KOPT-K1 (cell line): ENCODE results near the gene KATNIP.

ENCODE experiments used
- H3K27ac ChIP-seq: fragments of 200-600 bp; sonication (generic); 2 replicates; pipeline ENCODE4 v1.5.1; 2016; ENCODE audit warnings: antibody characterized with exemption, mild to moderate bottlenecking, low read depth, low read length; ENCODE audit not compliant: poor library complexity, severe bottlenecking
- H3K36me3 ChIP-seq: fragments of 200-600 bp; sonication (generic); 2 replicates; pipeline ENCODE4 v1.5.1; 2017; ENCODE audit warnings: antibody characterized with exemption, mild to moderate bottlenecking, low read length, moderate library complexity; ENCODE audit not compliant: insufficient read depth
- H3K9me3 ChIP-seq: fragments of 200-600 bp; sonication (generic); 2 replicates; pipeline ENCODE4 v1.5.1; 2017; ENCODE audit warnings: antibody characterized with exemption, low read length, mild to moderate bottlenecking; ENCODE audit not compliant: insufficient read depth, poor library complexity, severe bottlenecking

The KATNIP gene

GRCh38 chr16:27526180-27526579 lies 23.8 kb upstream of the KATNIP start:
- Histone ChIP-seq H3K36me3 (peaks cover 91% of the 10 kb centered on the region), H3K27ac (no peak overlapping the region), H3K9me3 (no peaks in the 10 kb centered on the region)

GRCh38 chr16:27528294-27528693 lies 21.6 kb upstream of the KATNIP start:
- H3K36me3 ChIP-seq = peaks cover 100% of the 10 kb centered on the region
- H3K27ac ChIP-seq = no peak overlapping the region
- H3K9me3 ChIP-seq = no peaks in the 10 kb centered on the region

DNA sequence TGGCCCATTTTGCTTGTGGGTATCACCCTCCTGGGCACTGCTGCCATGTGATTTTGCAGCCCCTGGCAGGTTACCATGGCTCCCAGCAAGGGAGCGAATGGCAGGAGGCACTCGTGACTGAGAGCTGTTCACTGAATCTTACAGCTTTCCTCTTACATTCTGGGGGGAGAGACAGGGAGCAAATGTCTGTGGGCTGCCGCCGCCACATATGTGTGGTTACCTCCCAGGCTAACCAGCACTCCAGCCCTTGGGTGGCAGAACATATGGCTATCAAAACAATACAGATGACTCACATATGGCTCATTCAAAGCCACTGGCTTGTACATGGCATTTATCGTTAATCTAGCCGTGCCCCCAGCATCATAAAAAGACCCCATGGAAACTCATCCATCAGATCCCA lies 20.0 kb upstream of the KATNIP start:
- H3K9me3 ChIP-seq = no peaks in the 10 kb centered on the region
- H3K36me3 ChIP-seq = peaks cover 98% of the 10 kb centered on the region
- no peak overlapping the region for H3K27ac ChIP-seq

- Histone ChIP-seq H3K27ac (no peak overlapping the region), H3K9me3 (no peaks in the 10 kb centered on the region), H3K36me3 (peaks cover 98% of the 10 kb centered on the region)
Measured at GRCh38 chr16:27531186-27531585, 18.8 kb upstream of the KATNIP start.

DNA sequence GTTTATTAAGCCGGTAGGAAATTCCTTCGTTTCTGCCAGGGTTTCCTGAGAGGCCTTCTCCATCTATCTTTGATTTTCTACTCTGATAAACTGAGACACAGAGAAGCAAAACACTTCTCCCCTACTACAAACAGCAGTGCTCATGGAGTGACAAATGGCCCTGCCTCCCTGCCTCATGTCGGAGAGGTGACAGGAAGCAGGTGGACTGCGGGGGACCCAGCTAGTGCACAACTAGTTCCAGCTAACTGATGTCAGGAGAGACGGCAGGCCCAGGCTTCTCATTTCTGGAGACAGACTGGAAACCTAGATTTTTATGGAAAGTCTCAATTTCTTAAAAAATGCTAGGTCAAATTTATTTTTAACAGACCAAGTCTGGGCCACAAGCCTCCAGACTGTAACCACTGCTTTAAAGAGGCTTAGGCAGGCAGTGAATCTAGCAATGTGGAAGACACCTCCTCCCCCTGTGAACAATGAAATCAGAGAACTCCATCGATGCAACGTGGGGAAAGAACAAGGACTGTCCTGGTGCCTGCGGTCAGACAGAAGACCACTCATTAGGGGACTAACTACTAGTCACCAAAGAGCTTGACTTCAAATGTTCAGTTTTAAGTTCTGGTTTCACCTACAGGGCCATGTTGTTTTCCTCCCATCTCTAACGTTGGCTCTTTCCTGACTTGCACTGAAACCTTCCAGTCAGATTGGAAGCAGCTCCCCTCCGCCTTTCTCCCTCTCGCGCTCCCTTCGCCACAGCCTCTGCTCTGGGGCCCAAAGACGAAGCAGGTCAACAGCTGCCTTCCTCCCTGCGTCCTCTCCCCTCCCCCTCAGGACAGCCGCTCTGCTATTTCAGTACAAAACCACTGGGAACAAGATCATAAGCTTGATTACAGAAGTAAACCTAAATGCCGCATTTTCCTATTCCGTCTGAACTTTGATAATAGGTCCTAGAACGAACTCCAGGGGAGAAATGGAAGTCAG lies 17.8 kb upstream of the KATNIP start:
- H3K36me3 ChIP-seq = peaks cover 98% of the 10 kb centered on the region
- H3K9me3 ChIP-seq = no peaks in the 10 kb centered on the region
- no peak overlapping the region for H3K27ac ChIP-seq

DNA sequence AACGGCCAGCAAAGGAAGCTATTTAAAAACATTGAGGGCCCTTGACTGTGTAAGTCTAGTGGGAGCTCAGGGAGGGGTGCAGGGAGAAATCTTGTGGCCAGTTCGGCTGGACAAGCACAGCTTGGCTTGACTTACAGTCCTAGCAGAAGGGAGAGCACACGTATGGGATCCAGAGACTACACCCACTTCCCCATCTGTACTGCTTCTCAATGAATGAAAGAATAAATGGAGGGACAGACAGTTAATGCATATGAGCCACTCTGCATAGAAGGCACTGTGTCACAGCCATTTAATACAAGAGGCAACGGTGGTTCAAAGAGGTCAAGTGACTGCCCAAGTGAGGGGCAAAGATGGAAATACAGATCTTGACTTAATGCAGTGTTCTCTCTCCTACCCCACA lies 15.7 kb upstream of the KATNIP start:
- Histone ChIP-seq H3K9me3 (no peaks in the 10 kb centered on the region), H3K27ac (no peak overlapping the region), H3K36me3 (peaks cover 98% of the 10 kb centered on the region)

DNA sequence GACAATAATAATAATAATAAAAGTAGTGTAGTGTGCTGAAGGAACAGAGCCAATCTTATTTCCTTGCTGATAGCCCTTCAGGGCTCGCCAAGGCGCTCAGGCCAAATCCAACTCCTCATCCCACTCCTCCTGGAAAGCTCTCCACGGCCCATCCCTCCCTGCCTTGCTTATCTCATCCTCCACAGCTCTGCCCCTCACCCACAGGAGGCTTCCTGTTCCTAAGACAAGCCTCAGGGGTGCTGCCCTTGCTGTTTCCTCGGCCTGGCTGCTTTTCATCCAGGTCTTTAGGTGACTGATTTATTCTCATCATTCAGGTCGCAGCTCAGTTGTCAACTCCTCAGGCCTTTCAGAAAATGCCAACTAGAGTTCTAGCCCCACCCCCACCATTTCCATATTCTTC lies 11.4 kb upstream of the KATNIP start:
- H3K27ac ChIP-seq = no peak overlapping the region
- peaks cover 98% of the 10 kb centered on the region for H3K36me3 ChIP-seq
- H3K9me3 ChIP-seq = no peaks in the 10 kb centered on the region

DNA sequence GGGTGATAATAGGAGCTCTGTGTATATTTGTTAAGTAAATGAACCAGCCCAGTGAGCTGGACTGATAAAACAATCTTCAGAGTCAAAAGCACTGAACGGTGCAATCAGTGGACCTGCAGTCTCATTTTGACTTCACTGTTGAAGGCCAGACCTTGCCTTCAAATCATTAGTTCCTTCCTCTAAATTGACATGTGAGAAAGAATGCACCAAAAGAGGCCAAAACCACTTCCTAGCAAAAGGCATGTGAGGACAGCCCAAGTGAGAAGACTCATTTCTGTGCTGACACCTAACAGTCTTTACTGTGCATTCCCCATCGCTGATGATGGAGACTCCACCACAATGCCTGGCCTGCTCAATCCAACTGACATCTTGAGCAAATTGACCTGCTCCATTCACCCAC lies 10.8 kb upstream of the KATNIP start:
- Histone ChIP-seq H3K36me3 (peaks cover 98% of the 10 kb centered on the region), H3K9me3 (no peaks in the 10 kb centered on the region), H3K27ac (no peak overlapping the region)

DNA sequence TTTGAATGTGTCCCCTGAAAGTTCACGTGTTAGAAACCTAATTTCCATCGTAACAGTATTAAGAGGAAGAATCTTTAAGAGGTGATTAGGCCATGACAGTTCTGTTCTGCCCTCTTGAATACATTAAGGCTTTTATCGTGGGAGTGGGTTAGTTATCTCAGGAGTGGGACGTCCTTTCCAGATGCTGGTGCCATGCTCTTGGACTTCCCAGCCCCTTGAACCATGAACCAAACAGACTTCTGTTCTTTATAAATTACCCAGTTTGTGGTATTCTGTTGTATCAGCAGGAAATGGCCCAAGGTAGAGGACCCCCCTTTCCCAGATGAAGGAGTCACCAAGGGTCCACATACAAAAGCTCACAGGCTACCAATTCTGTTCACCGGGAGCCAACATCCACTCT lies 10.3 kb upstream of the KATNIP start:
- H3K27ac ChIP-seq = no peak overlapping the region
- no peaks in the 10 kb centered on the region for H3K9me3 ChIP-seq
- peaks cover 98% of the 10 kb centered on the region for H3K36me3 ChIP-seq

DNA sequence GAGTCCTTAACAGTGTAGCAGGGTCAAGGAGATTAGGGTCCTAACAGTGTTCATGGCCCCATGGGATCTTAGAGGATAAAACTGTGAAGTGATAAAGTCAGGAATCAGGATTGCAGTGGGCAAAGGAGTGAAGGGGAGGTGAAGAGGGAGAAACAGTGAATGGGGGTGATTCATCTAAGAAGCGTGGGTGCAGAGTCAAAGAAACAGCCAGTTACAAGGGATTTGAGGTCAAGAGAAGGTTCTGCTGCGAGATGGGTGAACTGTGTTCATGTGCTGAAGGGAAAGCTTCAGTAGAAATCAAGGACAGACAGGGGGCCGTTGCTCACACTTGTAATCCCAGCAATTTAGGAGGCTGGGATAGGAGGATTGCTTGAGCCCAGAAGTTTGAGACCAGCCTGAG lies 6.1 kb upstream of the KATNIP start:
- Histone ChIP-seq H3K9me3 (no peaks in the 10 kb centered on the region), H3K27ac (no peak overlapping the region), H3K36me3 (peaks cover 73% of the 10 kb centered on the region)

GRCh38 chr16:27544671-27545070 lies 5.3 kb upstream of the KATNIP start:
- H3K9me3 ChIP-seq = no peaks in the 10 kb centered on the region
- no peak overlapping the region for H3K27ac ChIP-seq
- peaks cover 65% of the 10 kb centered on the region for H3K36me3 ChIP-seq

DNA sequence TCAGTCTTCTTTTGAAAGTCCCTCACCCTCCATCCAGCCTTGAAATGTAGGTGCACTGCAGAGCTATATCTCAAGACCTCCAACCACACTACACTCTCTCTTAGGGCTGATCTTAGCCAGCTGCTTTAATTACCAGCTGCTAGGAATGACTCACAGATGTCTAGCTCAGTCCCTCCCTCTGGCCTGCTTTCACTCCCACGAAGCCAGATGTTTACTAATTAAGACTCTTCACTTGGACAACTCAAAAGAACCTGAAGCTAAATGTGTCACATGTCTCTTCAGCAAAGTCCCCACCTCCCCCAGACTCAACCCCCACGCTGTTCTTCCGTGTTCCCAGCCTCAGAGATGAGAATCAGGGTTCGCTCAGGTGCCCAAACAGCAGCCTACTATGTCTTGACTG lies 2.8 kb upstream of the KATNIP start:
- Histone ChIP-seq H3K9me3 (no peaks in the 10 kb centered on the region), H3K27ac (no peak overlapping the region), H3K36me3 (peaks cover 40% of the 10 kb centered on the region)

DNA sequence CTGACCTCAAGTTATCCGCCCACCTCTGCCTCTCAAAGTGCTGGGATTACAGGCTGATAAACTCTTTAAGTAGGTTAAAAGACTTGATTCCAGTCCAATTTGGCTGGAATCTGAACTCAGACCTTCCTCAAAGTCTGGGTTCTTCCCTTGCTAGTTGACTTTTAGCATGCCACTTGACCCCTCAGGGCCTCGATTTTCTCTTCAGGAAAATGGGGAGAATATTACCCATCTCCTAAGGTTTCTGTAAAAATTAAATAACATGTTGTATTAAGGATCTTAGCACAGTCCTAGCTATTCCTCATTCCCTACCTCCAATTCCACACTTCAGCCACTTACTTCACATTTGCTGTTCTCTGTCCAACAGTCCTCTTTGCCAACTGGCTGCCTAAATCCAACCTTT lies 2.1 kb upstream of the KATNIP start:
- H3K27ac ChIP-seq = no peak overlapping the region
- H3K36me3 ChIP-seq = peaks cover 33% of the 10 kb centered on the region

DNA sequence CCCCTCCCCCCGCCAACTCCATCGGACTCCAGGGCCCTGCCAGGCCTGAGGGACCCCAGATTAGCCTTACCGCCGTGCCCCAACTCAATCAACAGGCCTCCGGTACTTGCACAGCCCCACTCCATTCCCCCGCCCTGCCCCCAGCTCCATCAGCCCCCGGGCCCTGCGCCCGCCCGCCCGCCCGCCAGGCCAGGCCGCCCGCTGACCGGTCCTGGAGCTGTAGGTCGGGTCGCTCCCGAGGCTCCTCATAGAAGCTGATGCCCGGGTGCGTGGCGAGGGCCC lies 539 bp upstream of the KATNIP start:
- Histone ChIP-seq H3K27ac (peak overlapping the region; percentile 57), H3K9me3 (no peaks in the 10 kb centered on the region), H3K36me3 (peaks cover 17% of the 10 kb centered on the region)

More for the DNA sequence above, 2.1 kb upstream of the KATNIP start:
- no peaks in the 10 kb centered on the region for H3K9me3 ChIP-seq

GRCh38 chr16:27550582-27550920 lies 607 bp downstream of the KATNIP start:
- Histone ChIP-seq H3K36me3 (peaks cover 6% of the 10 kb centered on the region), H3K27ac (peak overlapping the region; percentile 66)

DNA sequence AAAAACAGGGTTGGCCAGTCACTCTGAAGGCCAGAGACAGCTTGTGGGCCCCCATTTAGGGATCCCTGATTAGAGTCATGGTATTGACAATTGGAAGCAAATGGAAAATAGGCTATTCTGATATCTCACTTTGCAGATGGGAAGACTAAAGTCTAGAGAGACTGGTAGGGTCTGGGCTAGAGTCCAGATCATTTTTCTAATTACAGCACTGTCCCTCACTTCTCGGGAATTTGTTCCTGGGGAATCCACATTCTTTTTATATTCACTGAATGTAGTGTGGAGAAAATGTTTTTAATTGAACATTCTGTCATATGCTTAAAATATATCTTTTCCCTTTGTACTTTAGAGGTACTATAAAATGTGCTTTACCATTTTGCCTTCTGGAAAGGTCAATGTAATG lies 1.1 kb downstream of the KATNIP start:
- H3K9me3 ChIP-seq = no peaks in the 10 kb centered on the region
- peaks cover 1% of the 10 kb centered on the region; the same call in 1 of the 2 replicates for H3K36me3 ChIP-seq
- no peak overlapping the region for H3K27ac ChIP-seq

More at GRCh38 chr16:27550582-27550920, 607 bp downstream of the KATNIP start:
- no peaks in the 10 kb centered on the region for H3K9me3 ChIP-seq
